Prostate gland (tissue), 2 donors: Measurements from ENCODE around the gene FAM20B. TPM values are rescaled to one million over a fixed set of nuclear protein-coding genes. Genes with fewer than 3 reads are reported as not detected.

Source experiments
- DNase-seq: peaks from one replicate; pipeline ENCODE4 v3.0.0-alpha.2; 2019; ENCODE audit warnings: low spot score
- H3K27ac ChIP-seq, 2 donors: fragments of 200-600 bp; sonication (generic); 2 replicates each; pipeline ENCODE4 v1.5.1; 2017 to 2019
- H3K27me3 ChIP-seq: fragments of 200-600 bp; sonication (generic); replicated peaks from 2 replicates; pipeline ENCODE4 v1.5.1; 2019; ENCODE audit not compliant: insufficient read depth
- H3K36me3 ChIP-seq, 2 donors: fragments of 200-600 bp; sonication (generic); 1 replicate in 1 of 2; 2 replicates in 1 of 2; pipeline versions ENCODE4 v1.5.1 to v1.8.1; 2017 to 2019
- H3K4me1 ChIP-seq: fragments of 200-600 bp; sonication (generic); replicated peaks from 2 replicates; pipeline ENCODE4 v1.5.1; 2019
- H3K4me3 ChIP-seq, 2 donors: fragments of 200-600 bp; sonication (generic); 2 replicates each; pipeline ENCODE4 v1.5.1; 2017 to 2019
- H3K9me3 ChIP-seq: fragments of 200-600 bp; sonication (generic); 2 replicates; pipeline ENCODE4 v1.5.1; 2017
- POLR2A ChIP-seq: fragments of 450-650 bp; IDR thresholded peaks from one replicate; pipeline ENCODE4 v1.6.1; 2016; ENCODE audit warnings: antibody characterized with exemption, mild to moderate bottlenecking
- POLR2AphosphoS5 ChIP-seq: sonication (generic); formaldehyde crosslinking; IDR thresholded peaks from one replicate; pipeline ENCODE4 v1.6.1; 2017; ENCODE audit warnings: antibody characterized with exemption
- WGBS: methylation state at CpG from one replicate; pipeline ENCODE4 v1.1.5; 2018; 5-methylcytosine and 5-hydroxymethylcytosine counted together
- intact Hi-C: fragments of 100-400 bp; cut with DNase I; formaldehyde crosslinking; loops from one replicate; pipeline ENCODE4 v1.14.2; 2022
- total RNA-seq, 2 donors: library from RNA; depleted of rRNA; stranded (reverse); fragments of >200 nt; gene quantifications; one replicate each; pipeline ENCODE4 v1.1.0, GENCODE V29; 2016
- TF ChIP-seq, protein P1 (sequence below), 4 experiments: fragments of 200-600 bp in 2 of 4; fragments of 450-650 bp in 2 of 4; sonication (generic) in 2 of 4; IDR thresholded peaks; 1 replicate in 3 of 4; 2 replicates in 1 of 4; pipeline ENCODE4 v1.5.1; 2016 to 2019; ENCODE audit warnings: antibody characterized with exemption in 4 of 4, mild to moderate bottlenecking in 2 of 4, moderate library complexity in 2 of 4

The FAM20B gene
- total RNA-seq, 2 donors from 2014 or later = 20.1 to 21.6 TPM

DNA sequence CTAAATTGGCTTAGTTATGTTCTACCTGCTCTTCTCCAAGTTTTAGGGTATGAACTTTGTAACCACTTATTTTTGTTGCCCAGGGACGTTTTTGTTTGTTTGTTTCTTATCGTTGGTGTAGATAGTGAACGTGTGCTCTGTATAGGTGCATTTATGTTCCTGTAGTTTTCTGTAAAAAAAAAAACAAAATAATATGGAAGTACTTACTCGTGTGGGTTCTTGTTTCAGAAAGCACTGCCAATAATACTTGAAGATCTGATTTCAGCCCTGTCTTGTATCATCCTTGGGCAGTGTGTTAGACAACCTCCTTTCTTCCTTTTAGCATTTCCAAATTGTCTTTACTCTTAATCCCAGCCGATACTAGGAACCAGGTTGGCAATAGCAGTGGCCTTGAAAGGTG is 4.4 kb downstream of the FAM20B start:
- intact Hi-C loops = no loop called here
- WGBS = 65% methylated on average over 5 of the region's 5 CpGs
- TF ChIP-seq POLR2AphosphoS5 (no peak), POLR2A (no peak)
- TF ChIP-seq, protein P1, sequence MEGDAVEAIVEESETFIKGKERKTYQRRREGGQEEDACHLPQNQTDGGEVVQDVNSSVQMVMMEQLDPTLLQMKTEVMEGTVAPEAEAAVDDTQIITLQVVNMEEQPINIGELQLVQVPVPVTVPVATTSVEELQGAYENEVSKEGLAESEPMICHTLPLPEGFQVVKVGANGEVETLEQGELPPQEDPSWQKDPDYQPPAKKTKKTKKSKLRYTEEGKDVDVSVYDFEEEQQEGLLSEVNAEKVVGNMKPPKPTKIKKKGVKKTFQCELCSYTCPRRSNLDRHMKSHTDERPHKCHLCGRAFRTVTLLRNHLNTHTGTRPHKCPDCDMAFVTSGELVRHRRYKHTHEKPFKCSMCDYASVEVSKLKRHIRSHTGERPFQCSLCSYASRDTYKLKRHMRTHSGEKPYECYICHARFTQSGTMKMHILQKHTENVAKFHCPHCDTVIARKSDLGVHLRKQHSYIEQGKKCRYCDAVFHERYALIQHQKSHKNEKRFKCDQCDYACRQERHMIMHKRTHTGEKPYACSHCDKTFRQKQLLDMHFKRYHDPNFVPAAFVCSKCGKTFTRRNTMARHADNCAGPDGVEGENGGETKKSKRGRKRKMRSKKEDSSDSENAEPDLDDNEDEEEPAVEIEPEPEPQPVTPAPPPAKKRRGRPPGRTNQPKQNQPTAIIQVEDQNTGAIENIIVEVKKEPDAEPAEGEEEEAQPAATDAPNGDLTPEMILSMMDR (IDR thresholded peaks at IDR 0.05) = no peak
- Histone ChIP-seq H3K9me3 (no peaks in the 10 kb centered on the region), H3K4me3 (no peak overlapping the region), H3K27ac (no peak overlapping the region), H3K36me3 (no peaks in the 10 kb centered on the region), H3K27me3 (no peaks in the 10 kb centered on the region), H3K4me1 (no peaks in the 10 kb centered on the region)
- no peak for DNase-seq

DNA sequence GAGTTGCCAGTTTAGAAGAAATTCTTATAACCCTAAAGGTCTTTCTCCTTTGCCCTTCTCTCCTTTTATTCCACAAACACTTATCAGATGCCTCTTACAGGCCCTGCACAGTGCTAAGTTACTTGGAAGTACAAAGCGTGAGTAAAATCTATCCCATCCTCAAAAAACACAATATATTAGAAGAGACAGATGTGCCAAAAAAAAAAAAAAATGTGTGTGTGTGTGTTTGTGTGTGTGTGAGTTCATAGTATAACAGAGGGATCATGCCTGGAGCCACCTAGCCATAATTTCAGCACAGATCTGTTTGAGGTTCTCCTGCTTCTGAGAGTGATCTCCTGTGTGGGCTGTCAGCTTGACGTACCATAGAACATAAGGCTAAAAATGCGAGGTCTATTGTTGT is 5.0 kb downstream of the FAM20B start:
- H3K4me1 ChIP-seq = no peaks in the 10 kb centered on the region
- 81% methylated on average over 3 of the region's 3 CpGs for WGBS
- no peak for DNase-seq
- intact Hi-C loops = no loop called here
- no peak overlapping the region for H3K4me3 ChIP-seq
- H3K27me3 ChIP-seq = no peaks in the 10 kb centered on the region
- H3K27ac ChIP-seq = no peak overlapping the region
- H3K9me3 ChIP-seq = no peaks in the 10 kb centered on the region
- TF ChIP-seq POLR2A (no peak), POLR2AphosphoS5 (no peak)
- TF ChIP-seq, protein P1 (IDR thresholded peaks at IDR 0.05) = no peak
- no peaks in the 10 kb centered on the region for H3K36me3 ChIP-seq

DNA sequence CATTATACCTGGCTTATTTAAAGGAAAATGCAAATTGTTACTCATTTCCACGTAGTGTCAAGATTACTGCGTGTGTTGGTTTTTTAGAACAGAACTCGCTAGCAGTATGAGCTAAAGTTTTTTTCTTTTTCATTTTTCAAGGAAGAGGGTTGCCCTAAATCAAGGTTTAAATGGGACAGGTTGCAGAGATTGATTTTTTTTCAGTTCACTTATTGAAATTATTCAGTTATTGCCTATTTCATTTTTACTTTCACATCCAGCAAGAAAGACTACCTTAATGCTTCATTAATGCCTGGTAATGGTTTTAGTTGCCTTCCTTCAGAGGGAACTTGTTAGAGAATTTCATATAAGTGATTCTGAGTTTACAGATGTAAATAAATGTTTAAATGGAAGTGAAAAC is 5.6 kb downstream of the FAM20B start:
- H3K4me1 ChIP-seq = peaks cover 4% of the 10 kb centered on the region

DNA sequence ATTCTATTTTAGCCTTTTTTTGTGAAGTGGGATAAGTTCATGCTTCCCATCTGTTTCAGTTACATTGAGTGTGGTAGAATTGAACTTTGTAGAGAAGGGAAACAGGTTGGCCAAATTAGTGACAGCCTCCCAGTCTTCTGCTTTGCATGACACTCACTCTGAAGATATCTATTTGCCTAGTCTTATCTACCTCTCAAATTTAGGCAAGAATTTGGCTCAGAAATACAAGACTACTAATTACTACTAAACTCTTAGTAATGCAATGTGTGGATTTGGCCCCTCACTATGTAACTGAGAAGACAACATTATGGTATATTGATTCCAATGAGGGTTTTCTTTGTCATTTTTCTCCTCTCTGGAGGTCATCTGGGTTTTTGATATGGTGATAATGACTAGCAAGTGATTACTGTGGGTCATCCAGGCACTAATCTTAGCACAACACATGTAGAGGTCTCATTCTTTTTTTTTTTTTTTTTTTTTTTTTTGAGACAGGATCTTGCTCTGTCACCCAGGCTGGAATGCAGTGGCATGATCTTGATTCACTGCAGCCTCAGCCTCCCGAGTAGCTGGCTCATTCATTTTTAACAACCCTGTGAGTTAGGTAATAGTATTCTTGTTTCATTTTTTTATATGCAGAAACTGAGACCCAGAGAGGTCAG is 6.3 kb downstream of the FAM20B start:
- WGBS = 19% methylated on average over 1 of the region's 1 CpG
- H3K27ac ChIP-seq = no peak overlapping the region
- no peaks in the 10 kb centered on the region for H3K9me3 ChIP-seq
- intact Hi-C loops = no loop called here
- H3K4me1 ChIP-seq = peaks cover 7% of the 10 kb centered on the region
- no peak overlapping the region for H3K4me3 ChIP-seq
- no peaks in the 10 kb centered on the region for H3K27me3 ChIP-seq
- no peak for DNase-seq
- TF ChIP-seq, protein P1 (IDR thresholded peaks at IDR 0.05) = no peak
- TF ChIP-seq POLR2A = no peak
- TF ChIP-seq POLR2AphosphoS5 = no peak
- H3K36me3 ChIP-seq = no peaks in the 10 kb centered on the region

More for the DNA sequence above, 5.6 kb downstream of the FAM20B start:
- Histone ChIP-seq H3K27ac (no peak overlapping the region), H3K9me3 (no peaks in the 10 kb centered on the region), H3K4me3 (no peak overlapping the region), H3K36me3 (no peaks in the 10 kb centered on the region), H3K27me3 (no peaks in the 10 kb centered on the region)
- WGBS = 86% methylated on average over 3 of the region's 3 CpGs
- no peak for TF ChIP-seq POLR2A
- TF ChIP-seq, protein P1 (IDR thresholded peaks at IDR 0.05) = no peak
- no peak for TF ChIP-seq POLR2AphosphoS5
- intact Hi-C loops = no loop called here
- no peak for DNase-seq

DNA sequence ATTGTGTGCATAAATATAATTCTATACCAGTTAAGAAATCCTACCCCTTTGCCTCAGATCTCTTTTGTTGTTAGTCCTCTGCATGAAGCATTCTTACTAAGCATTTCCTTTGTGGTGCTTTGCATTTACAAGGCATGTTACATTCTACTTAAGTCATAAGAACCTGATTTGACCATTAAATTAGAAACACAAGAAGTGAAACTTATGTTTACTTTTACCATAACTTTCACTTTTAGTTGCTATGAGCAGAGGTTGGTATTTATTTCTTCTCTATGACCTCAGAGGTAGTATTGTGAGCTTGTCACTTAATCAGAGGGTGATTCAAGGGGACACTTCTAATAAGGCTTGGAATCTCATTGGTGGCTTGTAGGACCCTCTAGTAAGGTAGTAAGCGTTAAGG is 9.0 kb downstream of the FAM20B start:
- intact Hi-C loops = no loop called here
- H3K27me3 ChIP-seq = no peaks in the 10 kb centered on the region
- 82% methylated on average over 1 of the region's 1 CpG for WGBS
- H3K27ac ChIP-seq = no peak overlapping the region
- DNase-seq = no peak
- H3K4me3 ChIP-seq = no peak overlapping the region
- peaks cover 7% of the 10 kb centered on the region for H3K4me1 ChIP-seq
- H3K36me3 ChIP-seq = no peaks in the 10 kb centered on the region
- no peaks in the 10 kb centered on the region for H3K9me3 ChIP-seq
- TF ChIP-seq POLR2AphosphoS5 = no peak
- TF ChIP-seq, protein P1 (IDR thresholded peaks at IDR 0.05) = no peak
- TF ChIP-seq POLR2A = no peak
